Measurements from ENCODE around the gene ODAD3.

DNA sequence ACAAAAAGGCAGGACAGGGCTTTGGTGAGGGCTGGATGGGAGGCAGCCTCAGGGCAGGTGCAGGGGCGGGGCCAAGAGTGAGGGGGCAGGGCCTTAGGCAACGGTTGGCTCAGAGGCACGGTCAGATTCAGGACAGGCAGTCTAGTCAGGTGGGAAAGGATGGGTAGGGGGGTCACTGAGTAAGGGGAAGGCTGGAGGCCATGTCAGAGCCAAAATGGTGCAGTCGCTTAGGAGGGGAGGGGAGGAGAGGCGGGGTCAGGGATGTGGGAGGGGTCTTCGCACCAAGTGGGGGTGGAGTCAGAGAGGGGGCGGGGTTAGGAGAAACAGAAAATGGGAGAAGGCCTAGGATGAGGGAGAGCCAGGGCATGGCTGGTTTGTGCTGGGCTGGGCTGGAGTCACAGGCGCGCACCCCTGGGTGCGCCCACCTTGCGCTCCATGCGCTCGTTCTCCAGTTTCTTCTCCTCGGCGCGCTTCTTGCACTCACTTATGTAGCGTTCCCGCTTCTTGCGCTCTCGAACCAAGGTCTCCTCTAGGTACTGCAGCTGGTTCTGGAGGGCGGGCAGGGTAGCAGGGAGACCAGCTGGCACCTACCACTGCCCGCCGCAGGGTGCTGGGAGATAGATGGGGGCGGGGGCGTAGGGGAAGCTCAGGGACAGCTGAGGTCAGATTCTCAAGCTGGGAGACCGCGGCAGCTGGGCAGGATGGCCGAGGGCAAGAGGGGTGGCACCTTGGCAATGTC, 9.0 kb downstream of the ODAD3 start:
- TF ChIP-seq, protein P1, sequence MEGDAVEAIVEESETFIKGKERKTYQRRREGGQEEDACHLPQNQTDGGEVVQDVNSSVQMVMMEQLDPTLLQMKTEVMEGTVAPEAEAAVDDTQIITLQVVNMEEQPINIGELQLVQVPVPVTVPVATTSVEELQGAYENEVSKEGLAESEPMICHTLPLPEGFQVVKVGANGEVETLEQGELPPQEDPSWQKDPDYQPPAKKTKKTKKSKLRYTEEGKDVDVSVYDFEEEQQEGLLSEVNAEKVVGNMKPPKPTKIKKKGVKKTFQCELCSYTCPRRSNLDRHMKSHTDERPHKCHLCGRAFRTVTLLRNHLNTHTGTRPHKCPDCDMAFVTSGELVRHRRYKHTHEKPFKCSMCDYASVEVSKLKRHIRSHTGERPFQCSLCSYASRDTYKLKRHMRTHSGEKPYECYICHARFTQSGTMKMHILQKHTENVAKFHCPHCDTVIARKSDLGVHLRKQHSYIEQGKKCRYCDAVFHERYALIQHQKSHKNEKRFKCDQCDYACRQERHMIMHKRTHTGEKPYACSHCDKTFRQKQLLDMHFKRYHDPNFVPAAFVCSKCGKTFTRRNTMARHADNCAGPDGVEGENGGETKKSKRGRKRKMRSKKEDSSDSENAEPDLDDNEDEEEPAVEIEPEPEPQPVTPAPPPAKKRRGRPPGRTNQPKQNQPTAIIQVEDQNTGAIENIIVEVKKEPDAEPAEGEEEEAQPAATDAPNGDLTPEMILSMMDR (IDR thresholded peaks at IDR 0.05): no peak
- TF ChIP-seq POLR2A (IDR thresholded peaks at IDR 0.05): no peak
